HL-60 (cell line): ENCODE measurements around the gene HBZ.
"Not testable (repeated sequence)": the region's sequence is repeated elsewhere in the genome, so short reads cannot be mapped to it uniquely, and the experiment has no call there.

Experiments used
- DNase-seq, 2 experiments: peaks; one replicate each; pipeline ENCODE4 v3.0.0-alpha.2; 2010 to 2020; ENCODE audit warnings: low read depth in 1 of 2, low spot score in 1 of 2
- H3K27ac ChIP-seq: fragments of 250-450 bp; sonication (Bioruptor Pico); replicated peaks from 2 replicates; pipeline ENCODE4 v1.5.1; 2020; ENCODE audit warnings: mild to moderate bottlenecking, moderate library complexity
- H3K27me3 ChIP-seq: fragments of 250-450 bp; sonication (Bioruptor Pico); 2 replicates; pipeline ENCODE4 v1.5.1; 2021; ENCODE audit warnings: mild to moderate bottlenecking, moderate library complexity; ENCODE audit not compliant: insufficient read depth, poor library complexity, severe bottlenecking
- H3K4me3 ChIP-seq: replicated peaks from 2 replicates; pipeline ENCODE4 v1.5.1; 2011; ENCODE audit warnings: mild to moderate bottlenecking, control low read depth, low read length; ENCODE audit not compliant: insufficient read depth
- GABPA ChIP-seq: IDR thresholded peaks from 2 replicates; pipeline ENCODE4 v1.6.1; 2012; ENCODE audit warnings: low read depth
- POLR2AphosphoS5 ChIP-seq: IDR thresholded peaks from 2 replicates; pipeline ENCODE4 v1.6.1; 2012; ENCODE audit warnings: low read depth
- SPI1 ChIP-seq: IDR thresholded peaks from 2 replicates; pipeline ENCODE4 v1.6.1; 2012; ENCODE audit warnings: low read depth, mild to moderate bottlenecking, borderline replicate concordance
- TF ChIP-seq, protein P1 (sequence below): IDR thresholded peaks from 2 replicates; pipeline ENCODE4 v1.6.1; 2012; ENCODE audit warnings: low read depth; ENCODE audit not compliant: insufficient replicate concordance
- TF ChIP-seq, protein P2 (sequence below): IDR thresholded peaks from one replicate; pipeline ENCODE4 v1.5.1; 2011; ENCODE audit warnings: low read length, control low read depth, inconsistent platforms; ENCODE audit not compliant: insufficient read depth

The HBZ gene

DNA sequence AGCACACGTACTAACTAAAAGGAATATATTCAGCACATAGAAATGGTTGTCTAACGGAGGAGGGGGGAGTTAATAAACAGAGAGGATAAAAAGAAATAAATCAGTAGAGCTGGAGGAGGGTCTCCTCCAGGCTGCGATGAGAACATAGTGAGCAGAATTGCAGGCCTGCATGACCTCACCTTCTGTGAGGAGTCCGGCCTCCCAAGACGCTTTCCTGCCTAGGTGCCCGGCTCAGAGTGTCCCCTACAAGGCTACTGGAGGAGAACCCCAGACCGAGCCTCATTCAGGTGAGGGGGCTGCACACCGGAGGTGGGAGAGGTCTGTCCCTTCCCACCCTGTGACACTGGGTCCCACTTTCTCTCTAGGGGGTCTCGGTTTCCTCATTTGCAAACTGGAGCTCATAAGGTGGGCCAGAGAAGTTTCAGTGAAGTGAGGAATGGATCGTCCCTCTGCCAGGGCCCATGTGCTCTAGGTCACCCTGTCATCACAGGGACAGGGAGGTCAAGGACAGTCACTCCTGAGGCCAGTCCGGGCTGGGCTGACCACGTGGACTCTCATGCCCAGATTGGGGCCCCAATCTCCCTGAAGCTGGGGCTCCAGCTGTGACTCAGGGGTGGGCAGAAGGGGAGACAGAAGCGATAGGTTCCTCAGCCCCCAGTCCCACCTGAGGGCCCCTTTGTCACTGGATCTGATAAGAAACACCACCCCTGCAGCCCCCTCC lies 10.0 kb downstream of the HBZ start:
- TF ChIP-seq, protein P1, sequence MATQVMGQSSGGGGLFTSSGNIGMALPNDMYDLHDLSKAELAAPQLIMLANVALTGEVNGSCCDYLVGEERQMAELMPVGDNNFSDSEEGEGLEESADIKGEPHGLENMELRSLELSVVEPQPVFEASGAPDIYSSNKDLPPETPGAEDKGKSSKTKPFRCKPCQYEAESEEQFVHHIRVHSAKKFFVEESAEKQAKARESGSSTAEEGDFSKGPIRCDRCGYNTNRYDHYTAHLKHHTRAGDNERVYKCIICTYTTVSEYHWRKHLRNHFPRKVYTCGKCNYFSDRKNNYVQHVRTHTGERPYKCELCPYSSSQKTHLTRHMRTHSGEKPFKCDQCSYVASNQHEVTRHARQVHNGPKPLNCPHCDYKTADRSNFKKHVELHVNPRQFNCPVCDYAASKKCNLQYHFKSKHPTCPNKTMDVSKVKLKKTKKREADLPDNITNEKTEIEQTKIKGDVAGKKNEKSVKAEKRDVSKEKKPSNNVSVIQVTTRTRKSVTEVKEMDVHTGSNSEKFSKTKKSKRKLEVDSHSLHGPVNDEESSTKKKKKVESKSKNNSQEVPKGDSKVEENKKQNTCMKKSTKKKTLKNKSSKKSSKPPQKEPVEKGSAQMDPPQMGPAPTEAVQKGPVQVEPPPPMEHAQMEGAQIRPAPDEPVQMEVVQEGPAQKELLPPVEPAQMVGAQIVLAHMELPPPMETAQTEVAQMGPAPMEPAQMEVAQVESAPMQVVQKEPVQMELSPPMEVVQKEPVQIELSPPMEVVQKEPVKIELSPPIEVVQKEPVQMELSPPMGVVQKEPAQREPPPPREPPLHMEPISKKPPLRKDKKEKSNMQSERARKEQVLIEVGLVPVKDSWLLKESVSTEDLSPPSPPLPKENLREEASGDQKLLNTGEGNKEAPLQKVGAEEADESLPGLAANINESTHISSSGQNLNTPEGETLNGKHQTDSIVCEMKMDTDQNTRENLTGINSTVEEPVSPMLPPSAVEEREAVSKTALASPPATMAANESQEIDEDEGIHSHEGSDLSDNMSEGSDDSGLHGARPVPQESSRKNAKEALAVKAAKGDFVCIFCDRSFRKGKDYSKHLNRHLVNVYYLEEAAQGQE: no peak
- no peak for TF ChIP-seq POLR2AphosphoS5
- no peak for TF ChIP-seq SPI1
- TF ChIP-seq GABPA: no peak
- TF ChIP-seq, protein P2, sequence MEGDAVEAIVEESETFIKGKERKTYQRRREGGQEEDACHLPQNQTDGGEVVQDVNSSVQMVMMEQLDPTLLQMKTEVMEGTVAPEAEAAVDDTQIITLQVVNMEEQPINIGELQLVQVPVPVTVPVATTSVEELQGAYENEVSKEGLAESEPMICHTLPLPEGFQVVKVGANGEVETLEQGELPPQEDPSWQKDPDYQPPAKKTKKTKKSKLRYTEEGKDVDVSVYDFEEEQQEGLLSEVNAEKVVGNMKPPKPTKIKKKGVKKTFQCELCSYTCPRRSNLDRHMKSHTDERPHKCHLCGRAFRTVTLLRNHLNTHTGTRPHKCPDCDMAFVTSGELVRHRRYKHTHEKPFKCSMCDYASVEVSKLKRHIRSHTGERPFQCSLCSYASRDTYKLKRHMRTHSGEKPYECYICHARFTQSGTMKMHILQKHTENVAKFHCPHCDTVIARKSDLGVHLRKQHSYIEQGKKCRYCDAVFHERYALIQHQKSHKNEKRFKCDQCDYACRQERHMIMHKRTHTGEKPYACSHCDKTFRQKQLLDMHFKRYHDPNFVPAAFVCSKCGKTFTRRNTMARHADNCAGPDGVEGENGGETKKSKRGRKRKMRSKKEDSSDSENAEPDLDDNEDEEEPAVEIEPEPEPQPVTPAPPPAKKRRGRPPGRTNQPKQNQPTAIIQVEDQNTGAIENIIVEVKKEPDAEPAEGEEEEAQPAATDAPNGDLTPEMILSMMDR: no peak
- Histone ChIP-seq H3K27me3 (peaks cover 46% of the 10 kb centered on the region), H3K27ac (no peak overlapping the region)

DNA sequence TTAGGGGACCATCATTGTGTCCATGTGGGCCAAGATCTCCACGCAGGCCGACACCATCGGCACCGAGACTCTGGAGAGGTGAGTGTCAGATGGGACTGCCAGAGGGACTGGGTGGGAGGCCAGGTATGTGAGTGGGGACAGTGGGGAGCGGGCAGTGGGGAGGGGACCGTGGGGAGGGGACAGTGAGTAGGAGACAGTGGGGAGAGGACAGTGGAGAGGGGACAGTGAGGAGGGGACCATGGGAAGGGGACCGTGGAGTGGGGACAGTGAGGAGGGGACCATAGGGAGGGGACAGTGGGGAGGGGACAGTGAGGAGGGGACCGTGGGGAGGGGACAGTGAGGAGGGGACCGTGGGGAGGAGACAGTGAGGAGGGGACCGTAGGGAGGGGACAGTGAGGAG lies 10.7 kb downstream of the HBZ start:
- not testable (repeated sequence) for H3K4me3 ChIP-seq, H3K27ac ChIP-seq, DNase-seq
- peaks cover 48% of the 10 kb centered on the region for H3K27me3 ChIP-seq

More for the DNA sequence above, 10.0 kb downstream of the HBZ start:
- DNase-seq: no peak
- no peak overlapping the region for H3K4me3 ChIP-seq

- peaks cover 46% of the 10 kb centered on the region for H3K27me3 ChIP-seq
- not testable (repeated sequence) for DNase-seq, H3K4me3 ChIP-seq, H3K27ac ChIP-seq
Observed at GRCh38 chr16:163696-164095, 11.3 kb downstream of the HBZ start.

- H3K4me3 ChIP-seq, DNase-seq, H3K27ac ChIP-seq: not testable (repeated sequence)
- H3K27me3 ChIP-seq: peaks cover 47% of the 10 kb centered on the region
Observed at GRCh38 chr16:164134-164823, 11.8 kb downstream of the HBZ start.

DNA sequence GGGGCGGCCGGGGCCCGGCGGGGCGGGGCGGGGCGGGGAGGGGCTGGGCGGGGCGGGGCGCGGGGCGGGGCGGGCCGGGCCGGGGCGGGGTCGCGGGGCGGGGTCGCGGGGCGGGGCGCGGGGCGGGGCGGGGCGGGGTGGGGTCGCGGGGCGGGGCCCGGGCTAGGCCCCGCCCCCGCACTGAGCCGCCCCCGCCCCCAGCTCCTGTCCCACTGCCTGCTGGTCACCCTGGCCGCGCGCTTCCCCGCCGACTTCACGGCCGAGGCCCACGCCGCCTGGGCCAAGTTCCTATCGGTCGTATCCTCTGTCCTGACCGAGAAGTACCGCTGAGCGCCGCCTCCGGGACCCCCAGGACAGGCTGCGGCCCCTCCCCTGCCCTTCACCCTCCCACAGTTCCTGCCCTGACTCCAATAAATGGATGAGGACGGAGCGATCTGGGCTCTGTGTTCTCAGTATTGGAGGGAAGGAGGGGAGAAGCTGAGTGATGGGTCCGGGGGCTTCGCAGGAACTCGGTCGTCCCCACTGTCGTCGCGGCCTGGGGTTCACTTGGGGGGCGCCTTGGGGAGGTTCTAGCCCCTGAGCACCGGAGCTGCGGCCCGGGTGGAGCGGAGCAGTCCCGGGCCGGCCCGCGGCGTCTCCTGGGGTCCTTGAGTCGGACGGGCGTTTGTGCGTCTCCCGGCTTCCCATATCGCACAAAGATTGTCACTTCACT lies 12.5 kb downstream of the HBZ start:
- peaks cover 47% of the 10 kb centered on the region for H3K27me3 ChIP-seq
- no peak overlapping the region for H3K27ac ChIP-seq
- peak overlapping the region; percentile 18; the same call in 1 of the 2 replicates for H3K4me3 ChIP-seq
- TF ChIP-seq, protein P1: no peak
- TF ChIP-seq, protein P2: no peak
- TF ChIP-seq GABPA: no peak
- no peak for TF ChIP-seq POLR2AphosphoS5
- TF ChIP-seq SPI1: no peak
- DNase-seq: no peak
